HG02798 (cell line): ENCODE results near the gene PHLDA1.

Experiments used
- ATAC-seq: cut with Tn5 transposase; IDR thresholded peaks from one replicate; pipeline ENCODE4 v1.9.1; 2021; ENCODE audit warnings: mild to moderate bottlenecking; ENCODE audit not compliant: unreplicated experiment, poor library complexity

The PHLDA1 gene

GRCh38 chr12:76020731-76021672, 10.6 kb downstream of the PHLDA1 start:
- ATAC-seq: peak; percentile 53

GRCh38 chr12:76020281-76020680, 11.3 kb downstream of the PHLDA1 start:
- peak; percentile 59 for ATAC-seq

DNA sequence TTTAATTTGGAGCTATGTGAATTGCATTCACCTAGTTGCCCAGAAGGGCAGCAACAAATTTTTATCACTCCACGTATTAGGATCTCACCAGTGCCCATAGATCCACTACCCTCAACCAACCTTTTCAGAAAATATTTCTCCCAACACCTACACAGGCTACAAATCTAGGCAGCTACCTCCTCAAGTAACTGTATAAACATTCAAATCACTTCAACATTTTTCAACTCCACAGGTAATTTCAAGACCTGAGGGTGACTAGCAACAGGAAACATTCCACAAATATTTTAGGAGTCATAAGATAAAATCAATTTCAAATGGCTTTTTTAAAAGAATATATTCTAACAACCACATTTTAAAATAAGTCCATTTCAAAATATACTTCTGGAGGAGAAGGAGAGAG, 12.9 kb downstream of the PHLDA1 start:
- ATAC-seq: no peak

DNA sequence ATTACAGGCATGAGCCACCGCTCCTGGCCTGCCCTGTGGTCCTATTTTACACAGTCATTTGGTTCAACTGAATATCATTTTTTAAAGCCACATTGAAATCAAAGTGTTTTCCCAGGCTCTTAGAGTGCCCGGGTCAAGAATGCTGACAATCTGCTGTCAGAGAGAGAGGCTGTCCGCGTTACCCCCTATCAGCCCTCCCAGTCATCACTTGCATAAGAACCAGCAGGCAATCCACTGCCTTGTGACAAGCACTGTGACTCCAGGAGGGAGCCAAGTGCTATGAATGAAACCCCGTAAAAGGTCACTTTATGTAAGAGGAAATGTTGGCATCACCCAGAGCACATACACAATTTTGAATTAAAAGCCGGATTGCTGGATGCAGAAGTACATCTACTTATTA, 13.5 kb downstream of the PHLDA1 start:
- no peak for ATAC-seq

DNA sequence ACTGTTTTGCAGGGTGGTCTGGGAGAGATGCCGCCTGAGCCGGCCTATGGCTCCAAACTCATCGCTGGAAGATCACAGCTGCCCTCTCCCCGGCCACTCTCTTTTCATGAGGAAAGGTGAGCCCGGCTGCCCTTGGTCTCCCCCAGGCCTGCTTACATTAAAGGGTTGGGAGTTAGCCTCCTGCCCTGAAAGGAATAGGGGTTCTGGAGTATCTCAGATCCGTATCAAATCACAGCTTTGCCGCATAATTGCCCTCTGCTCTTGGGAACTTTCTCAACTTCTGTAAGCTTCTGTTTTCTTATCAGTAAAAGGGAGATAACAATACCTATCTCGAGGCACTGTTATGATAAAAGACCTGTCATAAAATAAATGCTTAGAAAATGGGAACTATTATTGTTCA, 17.6 kb downstream of the PHLDA1 start:
- ATAC-seq: no peak

GRCh38 chr12:76013603-76014002, 18.0 kb downstream of the PHLDA1 start:
- ATAC-seq: no peak

DNA sequence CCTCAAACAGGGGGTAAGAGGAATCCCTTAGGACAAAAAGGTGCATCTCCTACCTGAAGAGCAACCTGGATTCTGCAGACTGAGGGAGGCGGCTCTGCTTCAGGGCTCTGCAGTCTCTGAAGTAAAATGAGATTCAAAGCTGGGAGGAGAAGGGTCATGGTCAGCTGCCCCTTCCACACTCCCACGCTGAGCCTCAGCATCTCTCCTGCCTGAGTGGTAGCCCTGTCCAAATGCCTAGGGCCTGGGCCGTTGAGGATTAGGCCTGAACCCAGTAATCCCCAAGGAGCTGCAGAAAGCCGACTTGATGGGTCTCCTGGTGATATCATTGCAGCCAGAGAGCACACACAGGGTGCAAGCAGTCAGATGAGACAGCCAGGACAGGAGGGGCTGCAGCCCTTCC, 18.9 kb downstream of the PHLDA1 start:
- ATAC-seq: no peak

GRCh38 chr12:76010732-76011458, 20.7 kb downstream of the PHLDA1 start:
- ATAC-seq: no peak

DNA sequence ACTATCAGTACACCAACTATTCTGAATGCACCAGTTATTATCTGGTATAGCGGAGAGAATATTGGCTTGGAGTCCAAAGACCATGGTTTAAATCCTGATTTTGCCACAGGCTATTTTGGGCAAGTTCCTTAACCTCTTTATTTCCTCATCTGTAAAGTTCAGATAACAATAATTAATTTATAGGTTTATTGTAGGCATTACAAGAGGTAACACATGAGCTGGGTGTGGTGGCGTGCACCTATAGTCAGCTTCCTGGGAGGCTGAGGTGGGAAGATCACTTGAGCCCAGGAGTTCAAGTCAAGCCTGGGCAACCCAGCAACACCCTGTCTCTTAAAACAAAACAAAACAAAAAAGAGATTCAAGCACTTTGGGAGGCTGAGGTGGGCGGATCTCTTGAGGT, 23.1 kb downstream of the PHLDA1 start:
- no peak for ATAC-seq

DNA sequence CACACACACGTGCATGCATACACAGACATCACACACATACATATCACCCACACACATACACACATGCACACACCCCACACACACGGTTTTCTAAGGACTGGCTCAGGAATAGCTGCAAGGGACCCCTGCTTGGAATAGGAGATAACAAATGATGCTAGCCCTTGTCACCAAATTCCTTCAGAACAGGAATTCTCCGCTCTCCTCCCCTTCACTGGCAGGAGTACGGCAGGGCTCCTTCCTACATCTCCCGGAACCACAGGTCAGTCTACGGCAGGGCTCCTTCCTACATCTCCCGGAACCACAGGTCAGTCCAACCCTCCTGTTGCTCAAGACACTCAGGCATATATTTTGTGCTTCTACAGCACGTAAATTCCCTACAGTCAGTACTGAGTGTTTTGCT, 23.9 kb downstream of the PHLDA1 start:
- ATAC-seq: no peak

DNA sequence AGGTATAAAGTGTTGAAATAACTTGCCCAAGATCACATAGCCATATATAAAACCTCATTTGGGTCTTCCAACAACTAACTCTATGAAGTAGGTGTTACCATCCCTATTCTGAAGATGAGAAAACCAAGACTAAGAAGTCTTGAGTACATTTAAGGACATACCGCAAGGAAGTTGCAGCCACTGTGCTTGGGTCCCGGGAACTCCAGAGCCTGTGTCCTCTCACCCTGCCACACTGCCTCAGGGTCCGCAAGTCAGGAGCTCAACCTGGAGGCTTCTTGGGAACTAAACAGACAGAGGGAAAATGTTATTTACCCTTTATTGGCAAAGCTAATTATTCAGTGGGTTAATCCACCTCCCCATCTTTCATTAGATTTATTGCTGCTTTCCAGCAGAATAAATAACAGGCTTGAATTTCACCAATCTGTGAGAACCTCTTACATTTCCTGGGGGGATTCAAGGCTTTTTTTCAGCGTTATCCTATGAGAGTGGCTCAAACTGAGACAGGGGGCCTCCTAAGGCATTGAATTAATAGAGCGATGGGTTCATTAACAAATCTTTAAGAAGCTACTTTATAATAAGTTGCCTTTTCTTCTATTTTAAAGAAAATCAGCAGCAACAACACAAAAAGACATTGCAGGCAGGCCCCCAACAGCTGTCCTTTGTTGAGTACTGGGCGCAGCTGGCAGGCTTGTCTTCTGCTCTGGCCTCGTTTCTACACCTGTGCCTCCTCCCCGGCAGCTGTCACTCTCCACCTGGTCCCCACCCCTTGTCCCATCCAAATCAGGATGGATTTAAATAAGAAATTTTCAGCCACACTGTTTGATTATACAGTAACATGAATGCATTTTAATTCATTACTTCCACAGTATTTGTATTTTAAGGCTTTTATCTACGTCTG, 25.3 kb downstream of the PHLDA1 start:
- ATAC-seq: no peak

GRCh38 chr12:76003355-76003638, 28.3 kb downstream of the PHLDA1 start:
- no peak for ATAC-seq

GRCh38 chr12:76002598-76003354, 28.8 kb downstream of the PHLDA1 start:
- no peak for ATAC-seq

DNA sequence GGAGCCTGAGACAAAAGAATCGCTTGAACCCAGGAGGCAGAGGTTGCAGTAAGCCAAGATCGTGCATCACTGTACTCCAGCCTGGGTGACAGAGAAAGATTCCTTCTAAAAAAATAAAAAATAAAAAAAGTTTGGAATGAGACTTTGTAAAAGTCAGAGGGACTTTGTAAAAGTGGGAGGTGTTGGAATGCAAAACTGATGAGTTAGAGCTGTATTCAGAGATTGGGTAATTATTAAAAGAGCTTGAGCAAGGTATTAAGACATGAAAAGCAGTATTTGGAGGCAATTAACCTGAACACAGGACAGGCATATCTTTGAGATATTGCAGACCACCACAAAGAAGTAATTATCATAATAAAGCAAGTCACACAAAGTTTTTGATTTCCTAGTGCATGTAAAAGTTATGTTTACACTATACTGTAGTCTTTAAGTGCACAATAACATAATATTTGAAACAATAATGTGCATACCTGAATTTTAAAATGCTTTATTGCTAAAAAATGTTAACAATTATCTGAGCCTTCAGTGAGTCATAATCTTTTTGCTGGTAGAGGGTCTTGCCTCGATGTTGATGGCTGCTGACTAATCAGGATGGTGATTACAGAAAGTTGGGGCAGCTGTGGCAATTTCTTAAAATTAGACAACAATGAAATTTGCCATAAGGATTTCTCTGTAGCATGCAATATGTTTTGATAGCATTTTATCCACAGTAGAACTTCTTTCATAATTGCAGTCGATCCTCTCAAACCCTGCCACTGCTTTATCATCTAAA, 33.1 kb downstream of the PHLDA1 start:
- ATAC-seq: no peak

GRCh38 chr12:75997658-75998057, 33.9 kb downstream of the PHLDA1 start:
- no peak for ATAC-seq

DNA sequence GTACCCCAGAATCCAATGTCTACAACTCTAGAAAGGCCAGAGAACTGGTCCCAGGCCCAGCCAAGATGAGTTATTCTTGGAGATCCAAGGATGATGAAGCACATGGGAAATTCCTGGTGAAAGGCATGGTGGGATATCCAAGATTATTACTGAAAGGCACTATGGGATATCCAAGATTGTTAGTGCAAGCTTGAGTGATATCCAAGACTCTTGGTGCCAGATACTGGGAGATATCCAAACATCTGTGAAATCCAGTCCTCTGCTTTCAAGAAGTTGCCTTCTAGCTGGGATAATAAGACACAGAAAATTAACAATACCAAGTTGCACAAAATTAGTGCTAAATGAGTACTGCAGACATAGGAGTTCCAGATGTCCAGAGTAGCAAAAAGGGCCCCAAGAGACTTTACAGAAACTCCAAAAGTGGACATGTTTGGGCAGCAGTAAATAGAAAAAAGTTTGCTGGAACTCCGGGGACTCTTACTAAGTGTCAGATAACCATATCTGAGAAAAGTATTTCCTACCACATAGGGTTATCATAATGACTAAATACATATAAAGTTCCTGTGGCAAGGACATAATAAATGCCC, 34.6 kb downstream of the PHLDA1 start:
- no peak for ATAC-seq

DNA sequence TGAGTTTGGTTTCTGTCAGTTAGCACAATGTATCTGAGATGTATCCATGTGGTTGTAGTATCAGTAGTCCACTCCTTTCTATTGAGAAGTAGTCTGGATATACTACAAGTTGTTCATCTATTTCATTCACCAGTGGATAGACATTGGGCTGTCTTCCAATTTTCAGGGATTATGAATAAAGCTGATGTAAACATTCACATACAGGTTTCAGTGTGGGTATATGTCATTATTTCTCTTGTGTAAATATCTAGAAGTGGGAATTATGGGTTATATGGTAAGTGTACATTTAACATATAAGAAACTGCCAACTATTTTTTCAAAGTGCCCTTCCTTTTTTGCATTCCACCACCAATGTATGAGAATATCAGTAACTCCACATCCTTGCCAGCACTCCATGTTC, 35.9 kb downstream of the PHLDA1 start:
- ATAC-seq: no peak

GRCh38 chr12:75994069-75994740, 37.4 kb downstream of the PHLDA1 start:
- no peak for ATAC-seq
